Neutrophil (primary cell): ENCODE data around the gene SHF.

Source experiments
- H3K27ac ChIP-seq: fragments of 200-600 bp; sonication (generic); 2 replicates; pipeline ENCODE4 v1.5.1; 2016; ENCODE audit warnings: mild to moderate bottlenecking, moderate library complexity
- H3K27me3 ChIP-seq: fragments of 200-600 bp; sonication (generic); 2 replicates; pipeline ENCODE4 v1.6.0; 2016; ENCODE audit warnings: mild to moderate bottlenecking
- H3K36me3 ChIP-seq: fragments of 200-600 bp; sonication (generic); 2 replicates; pipeline ENCODE4 v1.5.1; 2017
- H3K4me1 ChIP-seq, 2 experiments: fragments of 200-600 bp in 1 of 2; sonication (generic) in 1 of 2; 1 replicate in 1 of 2; 2 replicates in 1 of 2; pipeline versions ENCODE4 v1.5.1 to v1.6.1; 2013 to 2016; ENCODE audit warnings: low read depth in 1 of 2, low read length in 1 of 2, mild to moderate bottlenecking in 1 of 2, moderate library complexity in 1 of 2; ENCODE audit not compliant: control insufficient read depth in 1 of 2, insufficient read depth in 1 of 2
- H3K4me3 ChIP-seq, 2 experiments: fragments of 200-600 bp in 1 of 2; sonication (generic) in 1 of 2; 1 replicate in 1 of 2; 2 replicates in 1 of 2; pipeline ENCODE4 v1.5.1; 2013 to 2016; ENCODE audit warnings: low read depth in 1 of 2, low read length in 1 of 2, mild to moderate bottlenecking in 1 of 2, moderate library complexity in 1 of 2
- H3K9me3 ChIP-seq: fragments of 200-600 bp; sonication (generic); 2 replicates; pipeline ENCODE4 v1.5.1; 2016
- TF ChIP-seq, protein P1 (sequence below): fragments of 200-600 bp; sonication (generic); IDR thresholded peaks from 2 replicates; pipeline ENCODE4 v1.5.1; 2016; ENCODE audit warnings: antibody characterized with exemption

Gene SHF

DNA sequence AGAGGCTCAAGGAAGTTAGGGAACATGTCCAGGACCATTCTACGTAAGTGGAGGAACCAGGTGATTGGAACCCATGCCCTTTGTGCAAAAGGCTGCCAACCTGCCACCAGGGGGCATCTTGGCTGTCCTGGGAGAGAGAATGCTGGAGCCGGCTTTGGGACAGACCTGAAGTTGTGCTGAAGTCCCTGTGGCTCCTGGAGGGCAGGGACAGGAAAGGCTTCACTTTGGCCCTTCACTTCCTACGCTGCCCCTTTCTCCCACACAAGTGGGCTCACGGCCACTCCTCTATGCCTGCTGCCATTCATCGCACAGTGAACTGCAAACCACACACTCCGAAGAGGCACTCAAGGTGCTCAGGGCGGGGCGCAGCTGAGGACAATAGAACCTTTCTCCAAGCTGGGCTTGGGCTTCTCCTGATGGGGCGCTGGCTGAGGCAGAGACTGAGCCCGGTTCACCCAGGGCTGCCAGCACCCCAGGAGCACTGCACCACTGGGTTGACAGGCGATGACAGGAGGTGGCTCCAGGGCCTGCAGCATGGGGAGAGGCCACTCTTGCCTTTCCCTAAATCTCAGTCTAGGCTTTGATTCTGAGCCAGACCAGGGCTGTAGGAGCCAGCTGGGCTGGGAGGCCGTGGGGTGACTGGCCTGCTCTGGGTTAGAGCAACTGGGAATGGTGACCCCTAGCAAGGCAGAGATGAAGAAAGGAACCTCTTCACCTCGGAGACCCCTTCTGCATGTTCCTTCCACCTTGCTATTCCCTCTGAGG is 8.4 kb downstream of the SHF start:
- Histone ChIP-seq H3K36me3 (no peaks in the 10 kb centered on the region), H3K4me1 (no peaks in the 10 kb centered on the region), H3K4me3 (no peak overlapping the region), H3K27ac (no peak overlapping the region), H3K27me3 (no peaks in the 10 kb centered on the region), H3K9me3 (no peaks in the 10 kb centered on the region)
- TF ChIP-seq, protein P1, sequence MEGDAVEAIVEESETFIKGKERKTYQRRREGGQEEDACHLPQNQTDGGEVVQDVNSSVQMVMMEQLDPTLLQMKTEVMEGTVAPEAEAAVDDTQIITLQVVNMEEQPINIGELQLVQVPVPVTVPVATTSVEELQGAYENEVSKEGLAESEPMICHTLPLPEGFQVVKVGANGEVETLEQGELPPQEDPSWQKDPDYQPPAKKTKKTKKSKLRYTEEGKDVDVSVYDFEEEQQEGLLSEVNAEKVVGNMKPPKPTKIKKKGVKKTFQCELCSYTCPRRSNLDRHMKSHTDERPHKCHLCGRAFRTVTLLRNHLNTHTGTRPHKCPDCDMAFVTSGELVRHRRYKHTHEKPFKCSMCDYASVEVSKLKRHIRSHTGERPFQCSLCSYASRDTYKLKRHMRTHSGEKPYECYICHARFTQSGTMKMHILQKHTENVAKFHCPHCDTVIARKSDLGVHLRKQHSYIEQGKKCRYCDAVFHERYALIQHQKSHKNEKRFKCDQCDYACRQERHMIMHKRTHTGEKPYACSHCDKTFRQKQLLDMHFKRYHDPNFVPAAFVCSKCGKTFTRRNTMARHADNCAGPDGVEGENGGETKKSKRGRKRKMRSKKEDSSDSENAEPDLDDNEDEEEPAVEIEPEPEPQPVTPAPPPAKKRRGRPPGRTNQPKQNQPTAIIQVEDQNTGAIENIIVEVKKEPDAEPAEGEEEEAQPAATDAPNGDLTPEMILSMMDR: no peak

DNA sequence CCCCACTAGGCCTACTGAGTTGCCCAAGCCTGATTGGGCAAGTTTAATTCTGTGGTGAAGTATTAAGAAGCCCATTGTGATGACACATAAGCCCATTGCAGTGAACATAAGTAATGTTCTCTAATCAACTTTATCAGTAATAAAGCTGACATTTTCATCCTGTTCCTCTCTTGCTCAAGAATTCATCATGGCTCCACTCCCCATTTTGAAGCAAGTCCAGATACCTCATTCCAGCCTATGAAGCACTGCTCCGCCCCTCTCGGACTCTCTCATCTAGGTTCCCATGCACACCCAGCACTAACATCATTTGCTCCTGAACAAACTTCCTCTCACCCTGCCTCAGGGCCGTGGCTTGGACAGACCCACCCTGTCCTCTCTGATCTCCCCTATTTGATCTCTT is 10.5 kb downstream of the SHF start:
- H3K4me3 ChIP-seq: no peak overlapping the region
- TF ChIP-seq, protein P1: no peak
- no peaks in the 10 kb centered on the region for H3K36me3 ChIP-seq
- H3K9me3 ChIP-seq: no peaks in the 10 kb centered on the region
- no peaks in the 10 kb centered on the region for H3K4me1 ChIP-seq
- H3K27ac ChIP-seq: no peak overlapping the region
- no peaks in the 10 kb centered on the region for H3K27me3 ChIP-seq

DNA sequence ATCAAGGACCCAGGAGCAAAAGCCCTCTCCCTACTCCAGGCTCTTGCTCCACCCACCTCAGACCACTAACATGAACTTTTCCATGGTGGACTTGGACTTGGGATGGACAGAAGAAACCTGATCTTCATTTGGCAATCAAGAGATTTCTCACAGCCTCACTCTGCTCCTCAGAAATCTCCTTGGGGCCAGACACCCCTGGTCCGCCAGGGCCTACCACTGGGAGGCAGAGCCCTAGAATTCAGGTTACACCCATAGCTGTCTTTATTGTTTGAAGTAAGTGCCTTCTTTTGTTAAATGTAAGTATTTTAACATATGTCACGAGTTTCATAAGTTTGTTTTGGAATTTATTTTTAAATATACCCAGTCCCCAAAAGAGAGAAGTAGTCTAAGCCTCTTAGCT is 13.2 kb downstream of the SHF start:
- Histone ChIP-seq H3K9me3 (no peaks in the 10 kb centered on the region), H3K36me3 (no peaks in the 10 kb centered on the region), H3K4me1 (no peaks in the 10 kb centered on the region), H3K27me3 (no peaks in the 10 kb centered on the region), H3K27ac (no peak overlapping the region), H3K4me3 (no peak overlapping the region)
- TF ChIP-seq, protein P1: no peak

DNA sequence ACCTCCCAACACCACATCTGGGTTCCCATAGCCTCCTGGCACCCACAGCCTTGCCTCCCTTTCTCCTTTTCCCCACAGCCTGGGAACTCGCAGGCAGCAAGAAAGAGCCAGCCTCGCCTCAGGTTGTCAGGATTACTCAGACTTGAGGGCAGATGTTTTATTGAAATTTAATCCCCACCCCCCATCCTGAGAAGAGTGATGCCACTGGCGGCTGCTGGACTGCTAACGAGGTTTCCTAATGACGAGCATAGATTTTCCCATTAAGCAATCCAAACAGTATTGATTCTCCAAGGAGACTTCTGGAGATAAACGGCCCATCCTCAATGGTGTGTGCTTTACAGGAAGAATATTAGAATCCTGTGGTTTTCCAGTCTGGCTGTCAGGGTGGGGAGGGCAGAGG is 13.7 kb downstream of the SHF start:
- Histone ChIP-seq H3K27me3 (no peaks in the 10 kb centered on the region), H3K4me3 (no peak overlapping the region), H3K9me3 (no peaks in the 10 kb centered on the region), H3K4me1 (no peaks in the 10 kb centered on the region), H3K27ac (no peak overlapping the region), H3K36me3 (no peaks in the 10 kb centered on the region)
- TF ChIP-seq, protein P1: no peak

DNA sequence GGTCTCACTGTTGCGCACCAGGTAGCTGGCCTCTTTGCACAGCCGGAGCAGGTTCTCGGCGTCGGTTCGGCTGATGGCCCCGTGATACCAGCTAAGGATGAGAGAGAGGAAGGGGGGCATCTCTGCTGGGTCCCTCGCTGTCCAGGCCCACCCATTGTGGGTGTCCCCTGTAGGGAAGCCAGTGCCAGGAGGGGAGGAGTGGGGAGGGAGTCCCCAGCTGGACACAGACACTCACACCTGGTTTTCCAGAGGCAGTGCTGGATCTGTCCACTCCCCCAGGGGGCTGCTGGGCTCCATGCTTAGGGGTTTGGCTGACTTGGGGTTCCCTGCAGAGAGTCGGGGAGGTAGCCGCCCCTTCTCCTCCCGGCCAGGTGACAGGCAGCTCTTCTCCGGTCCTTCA is 15.9 kb downstream of the SHF start:
- H3K36me3 ChIP-seq: no peaks in the 10 kb centered on the region
- TF ChIP-seq, protein P1: no peak
- no peaks in the 10 kb centered on the region for H3K27me3 ChIP-seq
- no peak overlapping the region for H3K4me3 ChIP-seq
- no peak overlapping the region for H3K27ac ChIP-seq
- no peaks in the 10 kb centered on the region for H3K9me3 ChIP-seq
- no peaks in the 10 kb centered on the region for H3K4me1 ChIP-seq
